GM19043 (cell line): ENCODE data around the gene INTS11.
A peak's percentile ranks its signal among the peaks of the same experiment; 100 is the strongest.

Experiments used
- ATAC-seq: cut with Tn5 transposase; IDR thresholded peaks from one replicate; pipeline ENCODE4 v1.9.1; 2021; ENCODE audit warnings: low read depth; ENCODE audit not compliant: unreplicated experiment

Gene INTS11

DNA sequence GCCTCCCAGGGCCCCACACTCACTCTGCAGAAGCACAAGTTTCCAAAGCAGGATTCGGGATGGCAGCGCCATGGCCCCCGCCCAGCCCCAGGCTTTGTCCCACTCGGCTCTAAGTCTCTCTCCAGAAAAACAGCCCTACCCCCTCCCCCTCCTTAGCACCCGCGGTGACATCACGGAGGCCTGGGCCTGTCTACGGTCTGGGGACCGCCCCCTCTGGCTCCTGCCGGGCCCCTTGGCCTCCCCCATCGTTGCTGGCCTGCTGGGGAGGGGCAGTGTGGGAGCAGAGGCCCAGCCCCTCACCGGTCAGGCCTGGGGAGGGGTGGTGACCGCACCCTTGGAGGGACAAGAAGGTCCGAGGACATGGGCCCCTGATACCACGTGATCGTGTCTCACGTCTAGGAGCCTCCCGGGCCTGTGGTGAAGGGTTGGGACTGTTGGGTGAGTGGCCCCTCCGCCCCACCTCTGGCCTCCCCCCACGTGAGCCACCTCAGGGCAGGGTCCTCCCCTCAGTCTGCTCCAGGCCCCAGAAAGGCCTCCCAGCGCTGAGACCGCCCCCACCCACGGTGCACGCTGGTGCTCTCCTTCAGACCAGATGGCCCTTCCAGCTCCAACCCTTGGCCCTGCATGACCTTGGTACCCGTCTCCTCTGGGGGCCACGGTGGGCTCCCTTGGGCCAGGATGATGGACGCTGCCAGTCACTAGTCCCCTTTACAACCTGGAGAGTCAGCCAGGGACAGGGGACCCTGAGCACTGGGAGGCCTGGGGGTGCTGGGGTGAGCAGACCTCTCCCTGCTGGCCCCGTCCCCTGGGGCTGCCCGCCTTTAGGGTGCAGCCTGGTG is 34.2 kb upstream of the INTS11 start, which contains the start of gene MXRA8:
Gene MXRA8 (minus strand): TSS at position 123 of the 839 bp plus-strand sequence. CDS start 51 bp downstream, at position 72.
- ATAC-seq: no peak

DNA sequence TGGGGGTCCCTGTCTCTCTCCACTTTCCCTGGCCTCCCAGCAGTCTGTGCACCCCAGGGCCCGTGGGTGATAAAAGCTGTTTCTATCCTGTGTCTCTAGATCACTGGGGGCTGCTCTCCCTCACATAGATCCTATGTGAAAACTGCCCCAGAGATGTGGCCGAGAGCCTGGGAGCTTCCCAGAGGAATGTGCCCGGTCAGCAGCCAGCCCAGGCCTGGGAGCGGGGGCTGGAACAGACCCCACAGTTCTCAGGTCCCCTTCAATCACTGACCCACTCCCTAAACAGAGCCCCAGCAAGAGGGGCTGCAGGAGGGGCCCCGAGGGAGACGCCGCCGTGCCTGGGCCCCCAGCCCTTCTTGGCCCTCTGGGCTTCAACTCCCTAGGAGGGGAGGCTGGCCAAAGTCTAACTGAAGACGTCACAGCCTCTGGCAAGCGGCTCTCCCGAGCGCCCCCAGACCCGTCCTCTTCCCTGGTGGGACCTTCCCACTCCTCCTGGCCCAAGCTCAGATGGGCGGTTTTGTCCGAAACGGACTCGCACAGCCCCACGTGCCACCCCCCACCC is 33.5 kb upstream of the INTS11 start:
- no peak for ATAC-seq

DNA sequence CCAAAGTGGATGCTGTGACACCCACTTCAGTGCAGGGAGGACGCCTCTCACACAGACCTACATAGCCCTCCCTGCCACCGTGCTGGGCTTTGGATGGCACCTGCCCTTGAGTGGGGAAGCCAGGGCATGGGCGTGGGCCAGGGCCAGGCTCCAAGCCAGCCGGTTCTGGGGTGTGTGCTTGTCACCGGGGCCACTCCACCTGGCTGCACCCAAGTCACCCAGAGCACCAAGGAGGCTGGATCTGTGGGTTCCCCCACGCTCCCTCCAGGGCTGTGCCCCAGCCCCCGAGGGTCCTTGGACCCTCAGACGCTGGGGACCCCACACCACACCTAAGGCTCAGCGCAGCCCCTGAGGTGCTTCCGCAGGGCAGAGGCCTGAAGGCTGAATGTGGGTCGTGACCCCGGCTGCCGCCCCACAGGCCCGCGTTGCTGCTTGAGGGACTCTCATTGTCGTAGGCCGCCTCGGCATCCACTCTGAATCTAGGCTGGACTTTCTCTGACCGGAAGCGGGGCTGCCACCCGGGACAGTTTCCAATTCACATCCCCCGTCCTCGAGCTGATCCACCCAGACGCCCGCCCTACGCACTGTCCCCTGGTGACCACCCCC is 32.4 kb upstream of the INTS11 start:
- ATAC-seq: no peak

DNA sequence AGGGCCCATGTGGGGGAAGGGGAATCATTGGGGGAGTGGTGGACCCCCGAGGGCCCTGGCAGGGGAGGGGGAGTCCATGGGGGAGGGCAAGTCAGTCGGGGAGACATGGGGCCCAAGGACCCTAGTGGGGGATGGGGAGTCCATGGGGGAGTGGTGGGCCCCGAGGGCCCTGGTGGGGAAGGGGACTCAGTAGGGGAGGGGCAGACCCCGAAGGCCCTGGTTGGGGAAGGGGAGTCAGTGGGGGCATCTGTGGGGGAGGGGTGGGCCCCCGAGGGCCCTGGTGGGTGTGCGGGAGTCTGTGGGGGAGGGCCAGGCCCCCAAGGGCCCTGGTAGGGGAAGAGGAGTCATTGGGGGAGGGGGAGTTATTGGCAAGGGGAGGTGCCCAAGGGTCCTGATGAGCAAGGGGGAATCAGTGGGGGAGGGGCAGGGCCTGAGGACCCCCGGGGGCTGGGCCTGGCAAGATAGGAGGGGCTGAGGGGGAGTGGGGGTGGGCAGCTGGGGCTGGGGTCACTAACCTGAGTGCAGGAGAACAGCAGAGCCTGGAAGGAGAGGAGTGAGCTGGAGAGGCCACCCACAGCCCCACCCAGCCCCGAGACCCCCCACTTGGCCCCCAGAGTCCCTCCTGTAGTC is 31.8 kb upstream of the INTS11 start:
- no peak for ATAC-seq

DNA sequence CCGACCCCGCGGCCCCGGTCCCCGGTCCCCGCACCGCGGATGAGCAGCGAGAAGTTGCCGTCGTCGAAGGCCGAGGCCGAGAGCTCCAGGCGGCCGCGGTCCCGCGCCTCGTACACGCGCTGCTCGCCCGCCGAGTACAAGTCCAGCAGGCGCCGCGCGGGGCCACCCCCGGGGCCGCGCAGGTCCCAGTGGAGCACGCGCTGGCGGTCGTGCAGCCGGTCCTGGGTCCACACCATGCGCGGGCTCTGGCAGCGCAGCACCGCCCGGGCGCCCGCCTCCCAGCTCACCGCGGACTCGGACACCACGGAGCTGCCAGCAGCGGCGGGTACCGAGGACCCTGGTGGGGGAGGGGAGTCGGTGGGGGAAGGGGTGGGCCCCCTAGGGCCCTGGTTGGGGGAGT is 31.0 kb upstream of the INTS11 start:
- ATAC-seq: no peak

DNA sequence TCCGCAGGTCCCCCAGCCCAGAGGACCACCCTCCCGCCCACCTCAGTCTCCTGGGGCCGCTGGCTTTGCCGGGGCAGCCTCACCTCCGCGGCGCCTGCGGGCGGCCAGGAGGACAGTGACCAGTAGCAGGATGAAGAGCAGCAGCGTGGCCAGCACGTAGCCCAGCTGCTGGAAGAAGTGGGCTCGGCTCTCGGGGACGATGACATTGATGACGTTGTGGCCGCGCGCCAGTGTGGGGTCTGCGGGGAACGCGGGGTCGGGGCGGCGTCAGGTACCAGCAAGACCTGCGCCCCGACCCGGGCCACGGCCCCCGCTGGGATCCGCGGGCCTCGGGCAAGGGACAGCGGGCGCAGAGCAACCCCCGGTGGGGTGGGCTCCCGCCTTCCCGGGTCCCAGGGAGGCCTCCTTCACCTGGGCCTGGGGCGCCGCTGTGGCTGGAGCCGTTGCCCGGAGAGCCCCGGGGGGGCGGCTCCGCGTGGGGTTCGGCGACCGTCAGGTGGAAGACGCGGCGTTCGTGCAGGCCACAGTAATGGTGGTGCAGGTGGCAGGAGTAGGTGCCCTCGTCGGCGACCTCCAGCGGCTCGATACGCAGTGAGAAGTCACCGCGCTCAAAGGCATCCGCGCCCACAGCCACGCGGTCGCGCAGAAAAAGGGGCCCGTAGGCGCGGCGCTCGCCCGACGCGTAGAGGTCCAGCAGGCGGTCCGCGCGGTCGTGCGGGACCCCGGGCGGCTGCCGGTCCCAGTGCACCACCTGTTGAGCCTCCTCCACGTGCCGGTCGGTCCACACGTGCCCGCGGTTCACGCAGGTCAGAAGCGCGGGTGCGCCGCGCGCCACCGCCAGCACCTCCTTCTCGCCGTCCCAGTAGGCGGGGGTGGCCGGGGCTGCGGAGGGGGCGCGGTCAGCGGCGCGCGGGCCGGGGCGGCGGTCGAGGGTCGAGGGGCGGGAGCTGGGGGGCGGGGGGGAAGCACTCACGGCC is 30.1 kb upstream of the INTS11 start:
- no peak for ATAC-seq

DNA sequence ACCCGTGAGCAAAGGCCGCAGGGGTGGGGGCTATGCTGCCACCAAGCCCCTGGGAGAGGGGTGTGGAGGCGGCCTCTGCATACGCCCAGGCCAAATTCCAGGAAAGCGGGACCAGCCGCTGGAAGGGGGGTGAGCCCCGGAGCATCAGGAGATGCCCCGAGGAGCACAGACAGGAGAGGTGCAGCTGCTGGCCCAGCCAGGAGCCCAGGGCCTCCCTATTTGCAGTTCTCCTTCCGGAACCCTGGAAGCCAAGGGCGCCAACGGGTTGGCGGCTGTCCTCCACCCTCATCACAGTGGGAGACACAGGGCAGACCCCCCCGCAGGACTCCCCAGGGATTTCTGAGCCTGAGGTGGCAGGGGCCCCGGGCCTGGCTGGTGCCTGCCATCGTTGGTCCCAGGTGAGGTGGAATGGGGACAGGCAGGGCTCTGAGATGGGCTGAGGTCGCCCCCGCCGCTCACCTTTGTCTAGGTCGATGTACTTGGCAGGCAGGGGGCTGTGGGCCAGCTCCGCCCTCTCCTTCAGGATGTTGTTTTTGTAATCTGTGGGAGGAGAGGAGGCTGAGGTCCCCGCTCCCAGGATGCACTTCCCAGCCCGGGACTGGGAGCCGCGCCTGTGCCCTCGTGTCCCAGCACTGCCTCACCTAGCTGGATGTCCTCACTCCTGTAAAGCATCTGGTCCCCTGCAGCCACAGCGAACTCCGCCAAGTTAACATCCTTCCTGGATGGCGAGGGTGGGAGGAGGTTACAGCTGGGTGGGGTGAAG is 29.1 kb upstream of the INTS11 start:
- no peak for ATAC-seq

DNA sequence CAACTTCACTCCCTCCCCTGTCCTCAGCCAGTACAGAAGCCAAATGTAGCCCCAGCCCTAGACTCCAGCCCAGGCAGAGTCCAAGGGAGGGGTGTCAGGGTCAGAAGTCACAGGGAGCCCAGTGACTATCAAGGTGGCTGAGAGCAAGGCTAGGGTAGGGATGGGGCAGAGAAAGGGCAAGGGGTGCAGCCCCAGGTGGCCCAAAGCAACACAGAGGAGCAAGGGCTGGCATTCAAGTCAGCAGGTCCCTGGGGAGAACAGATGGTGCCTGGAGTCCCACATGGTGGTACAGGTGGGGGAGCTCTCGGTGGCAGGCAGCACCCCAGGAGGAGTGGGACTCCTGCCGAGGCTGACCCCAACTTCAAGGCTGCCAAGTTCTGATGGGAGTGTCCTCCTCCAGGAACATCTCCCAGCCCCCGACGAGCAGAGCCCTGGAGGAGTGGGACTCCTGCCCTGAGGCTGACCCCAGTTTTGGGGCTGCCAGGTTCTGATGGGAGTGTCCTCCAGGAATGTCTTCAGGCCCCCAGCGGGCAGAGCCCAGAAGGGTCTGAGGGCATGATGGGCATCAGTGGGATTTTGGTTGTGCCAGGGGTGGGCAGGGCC is 28.4 kb upstream of the INTS11 start:
- no peak for ATAC-seq

DNA sequence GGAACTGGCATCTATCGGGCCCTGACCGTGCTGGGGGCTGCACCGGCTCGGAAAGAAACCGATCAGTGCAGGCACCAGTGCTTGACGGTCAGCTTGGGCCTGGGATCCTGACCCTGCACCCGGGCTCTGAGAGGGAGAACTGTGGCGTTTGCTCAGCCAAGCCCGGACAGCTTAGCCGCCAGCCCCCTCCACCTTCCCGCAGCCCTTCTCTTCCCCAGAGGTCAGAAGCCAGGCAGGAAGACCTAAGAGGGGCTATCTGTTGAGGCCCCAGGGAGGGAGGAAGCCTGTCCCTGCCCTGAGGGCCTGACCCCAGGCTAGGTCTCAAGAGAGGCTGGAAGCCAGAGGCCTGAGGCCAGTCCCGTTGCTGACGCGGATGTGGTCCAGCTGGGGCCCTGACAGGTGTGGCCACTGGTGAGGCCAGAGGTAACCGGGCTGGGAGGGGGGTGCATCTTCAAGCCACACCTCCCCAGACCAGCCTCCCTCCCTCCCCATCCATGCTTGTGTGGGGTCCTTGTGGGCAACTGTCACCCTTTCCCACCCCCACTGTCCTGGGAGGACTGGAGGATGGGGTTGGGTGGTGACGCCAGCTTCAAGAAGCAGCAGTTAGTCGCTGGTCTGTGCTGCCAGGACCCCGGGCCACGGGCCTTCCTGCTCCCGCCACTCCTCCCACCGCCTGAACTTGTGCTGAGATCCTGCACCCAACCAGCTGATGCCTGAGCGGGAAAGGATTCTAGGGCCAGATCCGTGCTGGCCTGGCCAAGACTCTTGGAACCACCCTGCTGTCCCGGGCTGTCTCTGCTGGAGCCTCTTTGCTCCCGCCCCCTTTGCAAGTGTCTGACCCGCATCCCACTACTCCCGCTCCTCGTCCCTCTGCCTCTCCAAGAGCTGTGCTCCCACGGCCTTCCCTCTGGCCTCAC is 27.3 kb upstream of the INTS11 start:
- ATAC-seq: no peak

DNA sequence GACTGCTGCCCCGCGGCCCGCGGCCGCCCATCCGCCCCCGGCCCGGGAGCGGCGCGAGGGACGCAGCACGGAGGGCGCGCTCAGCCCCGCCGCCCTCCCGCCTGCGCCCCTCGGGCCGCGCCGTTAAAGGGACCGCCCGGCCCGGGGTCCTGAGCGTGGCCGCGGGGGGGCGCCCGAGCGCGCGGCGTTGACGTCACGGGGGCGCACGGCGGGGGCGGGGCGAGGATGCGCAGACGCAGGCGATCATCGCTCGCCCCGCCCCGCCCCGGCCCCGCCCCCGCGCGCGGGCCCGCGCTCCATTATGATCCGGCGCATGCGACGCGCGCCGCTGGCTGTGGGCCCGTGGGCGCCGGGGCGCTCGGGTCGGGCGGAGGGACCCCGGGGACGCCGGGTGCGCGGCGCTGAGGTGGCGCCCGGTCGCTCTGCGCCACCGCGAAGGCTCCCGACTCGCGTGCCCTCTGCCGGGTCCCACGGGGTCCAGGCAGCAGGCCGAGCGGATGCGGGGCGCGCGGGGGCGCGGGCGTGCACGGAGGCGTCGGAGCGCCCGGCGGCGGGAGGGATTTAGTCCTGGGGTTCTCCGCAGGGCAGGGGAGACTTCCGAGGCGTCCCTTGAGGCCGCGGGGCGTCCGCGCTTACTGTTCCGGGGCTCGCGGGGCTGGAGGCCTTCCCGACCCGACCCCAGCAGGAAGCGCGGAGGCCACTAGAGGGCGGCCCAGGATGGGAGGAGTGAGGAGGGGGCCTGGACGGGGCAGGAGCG is 25.0 kb upstream of the INTS11 start, which contains the start of gene DVL1:
Gene DVL1 (minus strand): TSS at position 163 of the 757 bp plus-strand sequence. CDS start 353 bp downstream, outside the sequence.
- peak; percentile 47 for ATAC-seq

DNA sequence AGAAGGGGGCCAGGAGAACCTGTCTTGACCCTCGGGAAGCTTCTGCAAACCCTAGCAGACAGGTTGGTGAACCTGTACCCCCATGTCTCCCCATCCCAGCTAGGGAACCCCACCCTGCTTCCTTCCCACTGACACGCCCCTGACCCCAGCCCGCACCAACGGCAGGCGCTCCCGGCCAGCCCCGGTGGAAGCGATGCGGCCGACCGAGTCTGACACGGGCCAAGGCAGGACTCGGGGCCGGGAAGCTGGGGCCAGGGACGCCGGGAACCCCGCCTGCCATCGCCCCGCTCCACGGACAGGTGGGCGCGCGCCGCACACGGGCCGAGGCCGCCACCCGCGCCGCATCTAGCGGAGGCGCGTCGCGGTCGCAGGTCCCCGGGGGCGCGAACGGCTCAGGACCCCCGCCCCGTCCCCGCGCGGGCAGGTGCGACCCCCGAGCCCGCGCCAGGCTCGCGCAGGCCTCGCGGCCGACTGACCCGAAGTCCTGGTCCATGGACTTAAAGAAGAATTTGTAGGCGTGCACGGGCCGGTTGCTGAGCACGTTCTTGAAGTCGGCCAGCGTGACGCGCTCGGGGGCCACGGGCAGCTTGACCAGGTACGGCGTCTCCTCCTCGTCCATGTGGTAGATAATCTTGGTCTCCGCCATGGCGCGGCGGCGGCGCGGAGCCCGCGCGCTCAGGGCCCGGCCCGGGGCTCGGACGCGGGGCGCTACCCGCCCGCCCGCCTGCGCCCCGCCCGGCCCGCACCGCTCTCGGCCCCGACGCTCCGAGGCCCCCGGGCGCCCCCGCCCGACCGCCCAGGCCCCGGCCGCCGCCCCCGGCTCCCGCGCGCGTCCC is 24.2 kb upstream of the INTS11 start:
- no peak for ATAC-seq

DNA sequence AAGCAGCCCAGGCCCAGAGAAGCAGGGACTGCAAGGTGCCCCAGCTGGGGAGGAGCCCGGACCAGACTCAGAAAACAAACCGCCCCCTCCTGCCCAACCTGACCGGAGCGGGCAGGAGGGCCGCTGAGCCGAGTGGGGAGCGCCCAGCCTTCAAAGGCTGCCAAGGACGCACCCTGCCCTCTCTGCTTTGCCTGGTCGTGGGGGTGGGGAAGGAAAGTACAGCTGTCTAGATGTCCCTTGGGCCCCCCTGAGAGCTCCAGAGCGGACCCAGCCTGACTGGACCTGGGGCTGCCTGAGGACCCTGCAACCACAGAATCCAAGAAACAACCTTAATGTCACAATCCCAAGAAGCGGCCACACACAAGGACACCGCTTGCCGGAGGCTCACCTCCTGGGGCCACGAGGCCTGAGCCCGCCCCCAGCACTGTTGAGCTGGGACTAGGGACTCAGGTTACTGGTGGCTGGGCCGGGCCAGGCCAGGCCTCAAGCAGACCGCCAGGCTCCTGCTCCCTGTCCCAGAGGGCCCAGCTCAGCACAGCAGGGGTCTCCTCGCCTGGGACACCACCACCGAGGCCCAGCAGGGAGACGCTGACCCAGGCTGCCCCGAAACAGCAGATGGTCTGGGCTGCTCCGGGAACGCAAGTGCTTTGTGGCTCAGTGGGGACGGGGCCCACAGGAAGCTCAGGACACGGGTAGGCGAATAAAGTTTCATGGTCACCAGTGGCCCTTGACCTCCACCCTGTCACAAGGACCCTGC is 23.4 kb upstream of the INTS11 start:
- ATAC-seq: no peak

DNA sequence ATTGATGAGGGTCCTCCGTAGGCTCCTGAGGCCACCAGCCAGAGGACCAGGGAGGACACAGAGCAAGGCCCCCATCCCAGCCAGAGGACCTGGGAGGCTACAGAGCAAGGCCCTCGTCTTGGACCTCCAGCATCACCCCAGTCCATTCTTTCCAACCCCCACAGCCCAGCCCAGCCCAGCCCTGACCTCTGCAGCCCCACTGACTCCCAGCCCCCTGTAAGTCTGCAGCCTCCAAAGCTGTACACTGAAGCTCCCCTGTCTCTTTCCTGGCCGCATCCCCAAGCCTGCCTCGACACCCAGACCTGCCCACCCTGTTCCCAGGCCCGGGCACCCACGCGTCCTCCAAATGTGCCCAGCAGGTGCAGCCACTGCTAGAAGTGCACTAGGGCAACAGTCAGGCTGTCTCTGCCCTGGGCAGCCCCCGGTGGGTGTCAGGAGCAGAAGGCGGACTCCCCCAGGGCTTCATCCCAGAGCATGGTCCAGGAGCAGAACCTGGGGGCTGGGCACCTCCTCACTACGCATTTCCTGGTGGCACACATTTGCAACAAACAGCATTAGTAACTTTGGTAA is 22.7 kb upstream of the INTS11 start:
- no peak for ATAC-seq

DNA sequence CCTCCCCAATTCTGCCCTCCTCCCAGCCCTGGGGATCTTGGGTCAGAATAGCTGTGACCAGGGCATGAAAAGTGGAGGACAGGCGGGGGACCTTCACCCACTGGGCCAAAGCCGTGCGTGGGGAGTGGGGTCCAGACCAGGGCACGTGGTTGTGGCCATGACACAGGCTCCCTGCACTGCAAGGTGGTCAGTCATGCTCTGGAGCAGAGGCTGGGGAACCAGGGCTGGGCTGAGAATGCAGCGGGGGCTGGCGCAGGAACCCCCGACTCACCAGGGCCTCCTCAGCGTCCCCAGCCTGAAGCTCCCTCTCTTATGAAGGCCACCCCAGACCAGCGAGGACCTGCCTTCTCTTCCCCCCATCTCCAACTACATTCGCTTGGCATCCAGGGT is 22.0 kb upstream of the INTS11 start:
- no peak for ATAC-seq

DNA sequence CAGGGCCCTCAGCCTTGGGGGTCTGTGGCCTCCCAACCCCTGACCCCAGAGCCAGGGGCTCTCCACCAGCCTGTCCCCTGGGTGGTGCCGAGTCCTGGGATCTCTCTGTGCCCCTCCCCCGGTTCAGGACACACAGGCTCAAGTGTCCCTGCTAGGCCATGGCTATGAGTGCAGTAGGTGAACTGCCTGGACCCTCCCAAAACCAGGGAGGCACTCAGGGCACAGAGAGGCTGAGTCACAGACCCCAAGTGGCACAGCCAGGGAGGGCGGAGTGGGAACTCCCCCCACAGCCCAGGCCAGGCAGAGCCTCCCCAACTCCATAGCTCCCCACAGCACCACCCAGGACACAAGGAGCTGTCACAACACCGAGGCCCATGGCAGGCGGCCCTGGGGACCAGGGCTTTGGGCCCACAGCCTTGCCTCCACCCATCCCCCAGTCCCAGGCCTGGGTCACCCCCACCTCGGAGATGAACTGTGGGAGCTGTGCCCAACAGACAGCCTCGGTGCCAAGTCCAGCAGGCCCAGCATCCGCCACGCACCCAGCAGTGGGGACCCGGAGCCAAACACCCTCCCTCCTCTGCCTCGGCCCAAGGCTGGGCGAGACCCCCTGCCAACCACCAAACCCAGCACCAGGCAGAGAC is 21.5 kb upstream of the INTS11 start:
- ATAC-seq: no peak
